Liver (tissue), 9 donors: Measurements from ENCODE around the gene GRIK2. TPM values are rescaled to one million over a fixed set of nuclear protein-coding genes. Genes with fewer than 3 reads are reported as not detected.
"Not testable (repeated sequence)": the region's sequence is repeated elsewhere in the genome, so short reads cannot be mapped to it uniquely, and the experiment has no call there.

ENCODE experiments used
- DNase-seq: peaks from one replicate; pipeline ENCODE4 v3.0.0-alpha.2; 2017; ENCODE audit warnings: low spot score
- H3K27ac ChIP-seq, 2 donors: one replicate each; pipeline ENCODE4 v1.7.0; 2013; ENCODE audit warnings: inconsistent platforms in 2 of 2, low read length in 2 of 2, control low read depth in 1 of 2, low read depth in 1 of 2, mild to moderate bottlenecking in 1 of 2
- H3K27me3 ChIP-seq, 4 donors: one replicate each; pipeline versions ENCODE4 v1.6.1 to v1.7.0; 2013; ENCODE audit warnings: low read length in 3 of 4, inconsistent platforms in 1 of 4, mild to moderate bottlenecking in 1 of 4, moderate library complexity in 1 of 4; ENCODE audit not compliant: control insufficient read depth in 4 of 4, insufficient read depth in 4 of 4
- H3K36me3 ChIP-seq, 4 donors: one replicate each; pipeline versions ENCODE4 v1.6.1 to v1.7.0; 2013; ENCODE audit warnings: low read length in 3 of 4, mild to moderate bottlenecking in 3 of 4, low read depth in 1 of 4, moderate library complexity in 1 of 4; ENCODE audit not compliant: control insufficient read depth in 4 of 4, insufficient read depth in 3 of 4
- H3K4me1 ChIP-seq, 4 donors: one replicate each; pipeline versions ENCODE4 v1.6.1 to v1.7.0; 2013; ENCODE audit warnings: low read length in 3 of 4, mild to moderate bottlenecking in 3 of 4, moderate library complexity in 1 of 4; ENCODE audit not compliant: control insufficient read depth in 4 of 4, insufficient read depth in 4 of 4
- H3K4me3 ChIP-seq, 3 donors: one replicate each; pipeline versions ENCODE4 v1.6.1 to v1.7.0; 2013; ENCODE audit warnings: low read length in 3 of 3, control low read depth in 1 of 3, low read depth in 1 of 3, mild to moderate bottlenecking in 1 of 3
- H3K9ac ChIP-seq, 2 donors: one replicate each; pipeline ENCODE4 v1.7.0; 2013; ENCODE audit warnings: low read length in 2 of 2, mild to moderate bottlenecking in 2 of 2, moderate library complexity in 2 of 2, control low read depth in 1 of 2, low read depth in 1 of 2
- H3K9me3 ChIP-seq, 4 donors: one replicate each; pipeline versions ENCODE4 v1.6.1 to v1.7.0; 2013; ENCODE audit warnings: low read length in 3 of 4; ENCODE audit not compliant: control insufficient read depth in 4 of 4
- FOXA1 ChIP-seq: IDR thresholded peaks from 2 replicates; pipeline ENCODE4 v1.6.1; 2016; ENCODE audit warnings: antibody characterized with exemption
- FOXA2 ChIP-seq: IDR thresholded peaks from 2 replicates; pipeline ENCODE4 v1.6.1; 2016; ENCODE audit warnings: antibody characterized with exemption
- GABPA ChIP-seq, 2 donors: IDR thresholded peaks in 1 of 2; conservative IDR thresholded peaks in 1 of 2; 2 replicates each; pipeline ENCODE4 v1.6.1; 2016; ENCODE audit warnings: antibody characterized with exemption in 2 of 2, mild to moderate bottlenecking in 1 of 2, moderate library complexity in 1 of 2
- HNF4A ChIP-seq, 2 donors: conservative IDR thresholded peaks; 2 replicates each; pipeline ENCODE4 v1.6.1; 2016; ENCODE audit warnings: antibody characterized with exemption in 2 of 2, mild to moderate bottlenecking in 2 of 2
- HNF4G ChIP-seq: IDR thresholded peaks from 2 replicates; pipeline ENCODE4 v1.6.1; 2016; ENCODE audit warnings: antibody characterized with exemption
- NR2F2 ChIP-seq: IDR thresholded peaks from 2 replicates; pipeline ENCODE4 v1.6.1; 2016; ENCODE audit warnings: antibody characterized with exemption
- RAD21 ChIP-seq, 2 donors: IDR thresholded peaks; 2 replicates each; pipeline ENCODE4 v1.6.1; 2016; ENCODE audit warnings: antibody characterized with exemption in 2 of 2, mild to moderate bottlenecking in 2 of 2
- RXRA ChIP-seq, 2 donors: IDR thresholded peaks; 2 replicates each; pipeline ENCODE4 v1.6.1; 2017 to 2018; ENCODE audit warnings: antibody characterized with exemption in 2 of 2, mild to moderate bottlenecking in 1 of 2
- SP1 ChIP-seq: IDR thresholded peaks from 2 replicates; pipeline ENCODE4 v1.6.1; 2018; ENCODE audit warnings: antibody characterized with exemption, mild to moderate bottlenecking
- TAF1 ChIP-seq: conservative IDR thresholded peaks from 2 replicates; pipeline ENCODE4 v1.6.1; 2016; ENCODE audit warnings: antibody characterized with exemption, mild to moderate bottlenecking
- YY1 ChIP-seq: IDR thresholded peaks from 2 replicates; pipeline ENCODE4 v1.6.1; 2016; ENCODE audit warnings: antibody characterized with exemption, mild to moderate bottlenecking
- WGBS: extraction: QIAGEN DNeasy Blood & Tissue Kit; methylation state at CpG from one replicate; pipeline ENCODE4 v1.1.7; 2013; 5-methylcytosine and 5-hydroxymethylcytosine counted together
- polyA plus RNA-seq, 2 donors: library from polyadenylated mRNA; stranded (reverse) in 1 of 2; unstranded in 1 of 2; fragments of 200-250 nt in 1 of 2; fragments of >200 nt in 1 of 2; fragmentation: Nextera tagmentation in 1 of 2; extraction: Ambion mirVana in 1 of 2; gene quantifications; one replicate each; pipeline versions ENCODE4 v1.2.1 to v1.2.3, GENCODE V29; 2013 to 2015
- total RNA-seq, 2 donors: library from RNA; depleted of rRNA; stranded (reverse); fragments of >200 nt; gene quantifications; one replicate each; pipeline ENCODE4 v1.2.3, GENCODE V29; 2014
- TF ChIP-seq, protein P1 (sequence below): IDR thresholded peaks from 2 replicates; pipeline ENCODE4 v1.6.1; 2016; ENCODE audit warnings: antibody characterized with exemption
- TF ChIP-seq, protein P2 (sequence below): IDR thresholded peaks from 2 replicates; pipeline ENCODE4 v1.6.1; 2016; ENCODE audit warnings: antibody characterized with exemption
- TF ChIP-seq, protein P3 (sequence below): fragments of 150-350 bp; IDR thresholded peaks from 2 replicates; pipeline ENCODE4 v1.5.1; 2017; ENCODE audit warnings: improper control_type of control experiment, low read depth, low read length; ENCODE audit not compliant: missing input control
- TF ChIP-seq, protein P4 (sequence below): IDR thresholded peaks from 2 replicates; pipeline ENCODE4 v1.6.1; 2016; ENCODE audit warnings: antibody characterized with exemption, mild to moderate bottlenecking
- donor health status: healthy.
- donor health status: healthy.
- donor health status: healthy.
- donor health status: healthy.
- donor health status: healthy.

Gene GRIK2
- total and polyA plus RNA-seq, 4 donors = 0.02 to 0.17 (median 0.05) TPM

DNA sequence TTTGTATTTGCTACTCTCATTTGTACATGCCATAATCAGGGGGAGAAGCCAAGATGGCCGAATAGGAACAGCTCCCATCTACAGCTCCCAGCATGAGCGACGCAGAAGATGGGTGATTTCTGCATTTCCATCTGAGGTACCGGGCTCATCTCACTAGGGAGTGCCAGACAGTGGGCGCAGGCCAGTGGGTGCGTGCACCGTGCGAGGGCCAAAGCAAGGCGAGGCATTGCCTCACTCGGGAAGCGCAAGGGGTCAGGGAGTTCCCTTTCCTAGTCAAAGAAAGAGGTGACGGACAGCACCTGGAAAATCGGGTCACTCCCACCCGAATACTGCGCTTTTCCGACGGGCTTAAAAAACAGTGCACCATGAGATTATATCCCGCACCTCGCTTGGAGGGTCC lies 694.7 kb downstream of the GRIK2 start:
- not testable (repeated sequence) for H3K9me3 ChIP-seq, H3K27ac ChIP-seq, H3K27me3 ChIP-seq, H3K4me1 ChIP-seq, DNase-seq, H3K36me3 ChIP-seq, H3K4me3 ChIP-seq, H3K9ac ChIP-seq
- WGBS = 90% methylated on average over 19 of the region's 19 CpGs

DNA sequence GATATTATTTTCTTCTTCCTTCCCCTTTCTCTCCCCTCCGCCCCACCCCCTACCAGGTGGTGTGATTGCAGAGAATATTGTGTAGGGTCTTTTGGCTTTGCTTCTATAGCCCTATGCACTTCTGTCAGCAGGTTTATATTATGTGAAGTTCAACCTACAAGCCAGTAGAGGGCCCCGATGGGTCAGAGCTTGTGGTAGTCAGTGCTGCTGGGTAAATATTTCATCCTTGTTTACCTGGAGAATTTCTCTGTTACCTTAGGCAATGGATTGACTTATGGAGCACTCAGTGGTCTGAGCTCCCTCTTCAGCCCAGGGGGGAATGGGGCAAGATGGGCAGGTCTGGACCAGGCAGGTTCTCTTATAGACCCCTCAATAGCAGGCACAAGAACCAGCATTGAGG lies 720.9 kb downstream of the GRIK2 start:
- TF ChIP-seq, protein P1, sequence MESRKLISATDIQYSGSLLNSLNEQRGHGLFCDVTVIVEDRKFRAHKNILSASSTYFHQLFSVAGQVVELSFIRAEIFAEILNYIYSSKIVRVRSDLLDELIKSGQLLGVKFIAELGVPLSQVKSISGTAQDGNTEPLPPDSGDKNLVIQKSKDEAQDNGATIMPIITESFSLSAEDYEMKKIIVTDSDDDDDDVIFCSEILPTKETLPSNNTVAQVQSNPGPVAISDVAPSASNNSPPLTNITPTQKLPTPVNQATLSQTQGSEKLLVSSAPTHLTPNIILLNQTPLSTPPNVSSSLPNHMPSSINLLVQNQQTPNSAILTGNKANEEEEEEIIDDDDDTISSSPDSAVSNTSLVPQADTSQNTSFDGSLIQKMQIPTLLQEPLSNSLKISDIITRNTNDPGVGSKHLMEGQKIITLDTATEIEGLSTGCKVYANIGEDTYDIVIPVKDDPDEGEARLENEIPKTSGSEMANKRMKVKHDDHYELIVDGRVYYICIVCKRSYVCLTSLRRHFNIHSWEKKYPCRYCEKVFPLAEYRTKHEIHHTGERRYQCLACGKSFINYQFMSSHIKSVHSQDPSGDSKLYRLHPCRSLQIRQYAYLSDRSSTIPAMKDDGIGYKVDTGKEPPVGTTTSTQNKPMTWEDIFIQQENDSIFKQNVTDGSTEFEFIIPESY = no peak
- TF ChIP-seq, protein P2, sequence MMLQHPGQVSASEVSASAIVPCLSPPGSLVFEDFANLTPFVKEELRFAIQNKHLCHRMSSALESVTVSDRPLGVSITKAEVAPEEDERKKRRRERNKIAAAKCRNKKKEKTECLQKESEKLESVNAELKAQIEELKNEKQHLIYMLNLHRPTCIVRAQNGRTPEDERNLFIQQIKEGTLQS = no peak
- TF ChIP-seq RAD21 (IDR thresholded peaks at IDR 0.05) = peak; percentile 12 to 15
- TF ChIP-seq, protein P3, sequence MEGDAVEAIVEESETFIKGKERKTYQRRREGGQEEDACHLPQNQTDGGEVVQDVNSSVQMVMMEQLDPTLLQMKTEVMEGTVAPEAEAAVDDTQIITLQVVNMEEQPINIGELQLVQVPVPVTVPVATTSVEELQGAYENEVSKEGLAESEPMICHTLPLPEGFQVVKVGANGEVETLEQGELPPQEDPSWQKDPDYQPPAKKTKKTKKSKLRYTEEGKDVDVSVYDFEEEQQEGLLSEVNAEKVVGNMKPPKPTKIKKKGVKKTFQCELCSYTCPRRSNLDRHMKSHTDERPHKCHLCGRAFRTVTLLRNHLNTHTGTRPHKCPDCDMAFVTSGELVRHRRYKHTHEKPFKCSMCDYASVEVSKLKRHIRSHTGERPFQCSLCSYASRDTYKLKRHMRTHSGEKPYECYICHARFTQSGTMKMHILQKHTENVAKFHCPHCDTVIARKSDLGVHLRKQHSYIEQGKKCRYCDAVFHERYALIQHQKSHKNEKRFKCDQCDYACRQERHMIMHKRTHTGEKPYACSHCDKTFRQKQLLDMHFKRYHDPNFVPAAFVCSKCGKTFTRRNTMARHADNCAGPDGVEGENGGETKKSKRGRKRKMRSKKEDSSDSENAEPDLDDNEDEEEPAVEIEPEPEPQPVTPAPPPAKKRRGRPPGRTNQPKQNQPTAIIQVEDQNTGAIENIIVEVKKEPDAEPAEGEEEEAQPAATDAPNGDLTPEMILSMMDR = peak; percentile 9
- TF ChIP-seq HNF4A (conservative IDR thresholded peaks at IDR 0.05) = no peak
- Histone ChIP-seq H3K36me3 (no peaks in the 10 kb centered on the region), H3K4me3 (no peak overlapping the region), H3K27me3 (no peaks in the 10 kb centered on the region), H3K27ac (no peak overlapping the region), H3K9me3 (peaks cover 0 to 3% (median 0%) of the 10 kb centered on the region in 4 donors), H3K4me1 (no peaks in the 10 kb centered on the region), H3K9ac (no peak overlapping the region)
- WGBS = 28% methylated on average over 2 of the region's 2 CpGs
- no peak for DNase-seq

DNA sequence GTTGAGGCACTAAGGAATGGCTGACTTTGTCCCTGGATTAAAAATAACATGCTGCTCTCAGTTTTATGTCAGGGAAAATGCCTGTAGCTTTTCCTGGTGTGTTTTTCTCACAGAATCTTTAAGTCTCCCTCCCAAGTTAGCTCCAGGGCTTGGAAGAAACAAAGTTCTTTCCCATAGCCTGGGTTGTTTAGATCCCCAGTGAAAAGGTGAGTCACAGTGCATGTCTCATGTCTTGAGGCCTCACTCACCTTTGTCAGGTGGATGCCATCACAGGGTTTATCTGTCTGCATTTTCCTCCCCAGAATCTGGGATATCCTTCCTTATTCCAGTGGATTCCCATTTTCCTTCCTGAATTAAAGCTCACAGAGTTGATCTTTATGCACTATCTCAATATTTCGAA lies 722.4 kb downstream of the GRIK2 start:
- Histone ChIP-seq H3K9ac (no peak overlapping the region), H3K27ac (no peak overlapping the region)
- 55% methylated on average over 1 of the region's 1 CpG for WGBS
- TF ChIP-seq YY1 (no peak), SP1 (no peak), HNF4A (conservative IDR thresholded peaks at IDR 0.05) (no peak), FOXA1 (no peak), GABPA (IDR thresholded peaks at IDR 0.05 in 1 of 2, conservative IDR thresholded peaks at IDR 0.05 in 1 of 2) (no peak), FOXA2 (no peak), RXRA (IDR thresholded peaks at IDR 0.05) (no peak), HNF4G (no peak), NR2F2 (no peak), TAF1 (no peak), RAD21 (IDR thresholded peaks at IDR 0.05) (no peak)
- TF ChIP-seq, protein P4, sequence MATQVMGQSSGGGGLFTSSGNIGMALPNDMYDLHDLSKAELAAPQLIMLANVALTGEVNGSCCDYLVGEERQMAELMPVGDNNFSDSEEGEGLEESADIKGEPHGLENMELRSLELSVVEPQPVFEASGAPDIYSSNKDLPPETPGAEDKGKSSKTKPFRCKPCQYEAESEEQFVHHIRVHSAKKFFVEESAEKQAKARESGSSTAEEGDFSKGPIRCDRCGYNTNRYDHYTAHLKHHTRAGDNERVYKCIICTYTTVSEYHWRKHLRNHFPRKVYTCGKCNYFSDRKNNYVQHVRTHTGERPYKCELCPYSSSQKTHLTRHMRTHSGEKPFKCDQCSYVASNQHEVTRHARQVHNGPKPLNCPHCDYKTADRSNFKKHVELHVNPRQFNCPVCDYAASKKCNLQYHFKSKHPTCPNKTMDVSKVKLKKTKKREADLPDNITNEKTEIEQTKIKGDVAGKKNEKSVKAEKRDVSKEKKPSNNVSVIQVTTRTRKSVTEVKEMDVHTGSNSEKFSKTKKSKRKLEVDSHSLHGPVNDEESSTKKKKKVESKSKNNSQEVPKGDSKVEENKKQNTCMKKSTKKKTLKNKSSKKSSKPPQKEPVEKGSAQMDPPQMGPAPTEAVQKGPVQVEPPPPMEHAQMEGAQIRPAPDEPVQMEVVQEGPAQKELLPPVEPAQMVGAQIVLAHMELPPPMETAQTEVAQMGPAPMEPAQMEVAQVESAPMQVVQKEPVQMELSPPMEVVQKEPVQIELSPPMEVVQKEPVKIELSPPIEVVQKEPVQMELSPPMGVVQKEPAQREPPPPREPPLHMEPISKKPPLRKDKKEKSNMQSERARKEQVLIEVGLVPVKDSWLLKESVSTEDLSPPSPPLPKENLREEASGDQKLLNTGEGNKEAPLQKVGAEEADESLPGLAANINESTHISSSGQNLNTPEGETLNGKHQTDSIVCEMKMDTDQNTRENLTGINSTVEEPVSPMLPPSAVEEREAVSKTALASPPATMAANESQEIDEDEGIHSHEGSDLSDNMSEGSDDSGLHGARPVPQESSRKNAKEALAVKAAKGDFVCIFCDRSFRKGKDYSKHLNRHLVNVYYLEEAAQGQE = no peak
- TF ChIP-seq, protein P1 = no peak
- TF ChIP-seq, protein P3 = no peak
- TF ChIP-seq, protein P2 = no peak

More for the DNA sequence above, 722.4 kb downstream of the GRIK2 start:
- Histone ChIP-seq H3K9me3 (peaks cover 0 to 3% (median 0%) of the 10 kb centered on the region in 4 donors), H3K4me1 (no peaks in the 10 kb centered on the region), H3K4me3 (no peak overlapping the region), H3K36me3 (no peaks in the 10 kb centered on the region), H3K27me3 (no peaks in the 10 kb centered on the region)
- no peak for DNase-seq
